Measurements from ENCODE around the gene HMGXB3. TPM values are rescaled to one million over a fixed set of nuclear protein-coding genes. Genes with fewer than 3 reads are reported as not detected.

HMGXB3 gene, protein sequence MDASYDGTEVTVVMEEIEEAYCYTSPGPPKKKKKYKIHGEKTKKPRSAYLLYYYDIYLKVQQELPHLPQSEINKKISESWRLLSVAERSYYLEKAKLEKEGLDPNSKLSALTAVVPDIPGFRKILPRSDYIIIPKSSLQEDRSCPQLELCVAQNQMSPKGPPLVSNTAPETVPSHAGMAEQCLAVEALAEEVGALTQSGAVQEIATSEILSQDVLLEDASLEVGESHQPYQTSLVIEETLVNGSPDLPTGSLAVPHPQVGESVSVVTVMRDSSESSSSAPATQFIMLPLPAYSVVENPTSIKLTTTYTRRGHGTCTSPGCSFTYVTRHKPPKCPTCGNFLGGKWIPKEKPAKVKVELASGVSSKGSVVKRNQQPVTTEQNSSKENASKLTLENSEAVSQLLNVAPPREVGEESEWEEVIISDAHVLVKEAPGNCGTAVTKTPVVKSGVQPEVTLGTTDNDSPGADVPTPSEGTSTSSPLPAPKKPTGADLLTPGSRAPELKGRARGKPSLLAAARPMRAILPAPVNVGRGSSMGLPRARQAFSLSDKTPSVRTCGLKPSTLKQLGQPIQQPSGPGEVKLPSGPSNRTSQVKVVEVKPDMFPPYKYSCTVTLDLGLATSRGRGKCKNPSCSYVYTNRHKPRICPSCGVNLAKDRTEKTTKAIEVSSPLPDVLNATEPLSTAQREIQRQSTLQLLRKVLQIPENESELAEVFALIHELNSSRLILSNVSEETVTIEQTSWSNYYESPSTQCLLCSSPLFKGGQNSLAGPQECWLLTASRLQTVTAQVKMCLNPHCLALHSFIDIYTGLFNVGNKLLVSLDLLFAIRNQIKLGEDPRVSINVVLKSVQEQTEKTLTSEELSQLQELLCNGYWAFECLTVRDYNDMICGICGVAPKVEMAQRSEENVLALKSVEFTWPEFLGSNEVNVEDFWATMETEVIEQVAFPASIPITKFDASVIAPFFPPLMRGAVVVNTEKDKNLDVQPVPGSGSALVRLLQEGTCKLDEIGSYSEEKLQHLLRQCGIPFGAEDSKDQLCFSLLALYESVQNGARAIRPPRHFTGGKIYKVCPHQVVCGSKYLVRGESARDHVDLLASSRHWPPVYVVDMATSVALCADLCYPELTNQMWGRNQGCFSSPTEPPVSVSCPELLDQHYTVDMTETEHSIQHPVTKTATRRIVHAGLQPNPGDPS (N-terminal part only)
- total RNA-seq (10 to 100 TPM; 35.3 to 35.4 TPM), polyA plus RNA-seq (10 to 100 TPM in 1 of 2 donors, 1 to 10 TPM in 1; 8.5 to 14.6 TPM)

DNA sequence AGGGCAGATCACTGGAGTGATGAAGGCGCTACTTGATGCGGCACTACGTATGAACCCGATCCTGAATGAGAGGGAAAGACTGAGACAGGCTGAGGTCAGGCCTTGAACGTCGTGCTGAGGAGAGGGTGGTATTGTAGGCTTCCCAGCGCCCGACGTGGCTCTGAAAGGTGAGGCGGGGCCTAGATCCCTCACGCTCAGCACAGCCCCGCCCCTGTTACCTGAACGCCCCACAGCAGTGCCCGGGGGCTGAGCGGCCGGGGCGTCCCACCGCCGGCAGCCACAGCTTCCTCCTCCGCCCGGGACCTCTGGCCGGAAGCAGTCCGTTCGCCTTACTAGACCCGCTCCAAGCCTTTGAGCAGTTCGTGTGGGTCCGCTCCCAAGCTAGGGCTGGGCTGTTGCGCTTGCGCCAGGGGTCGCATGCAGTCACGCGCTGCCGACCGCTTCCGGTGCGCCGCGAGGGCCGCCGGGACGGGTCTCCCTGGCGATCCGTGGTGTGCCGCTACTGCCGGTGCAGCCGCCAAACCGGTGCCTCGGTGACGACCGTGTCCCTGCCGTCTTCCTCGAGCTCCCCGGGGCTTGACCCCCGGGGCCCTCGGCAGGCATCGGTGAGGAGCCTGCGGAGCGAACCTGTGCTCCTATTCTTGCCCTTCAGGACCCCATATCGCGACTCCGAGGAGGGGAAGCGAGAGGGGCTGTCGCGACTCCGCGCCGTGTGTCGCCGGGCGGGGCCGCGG is at the start of gene HMGXB3, which contains the start of gene TIGD6:
TSS of gene HMGXB3 (plus strand) at position 484 of the 734 bp plus-strand sequence. CDS start 4,114 bp downstream, outside the sequence.
TSS of gene TIGD6 (minus strand) at position 399 of the 734 bp plus-strand sequence. CDS start 4,306 bp downstream, outside the sequence.
- Mint-ChIP-seq H3K36me3 (peaks cover 21 to 27% of the 10 kb centered on the region in 2 donors), H3K4me1 (peaks cover 34 to 50% (median 44%) of the 10 kb centered on the region in 4 donors), H3K4me3 (peak within 1 kb of the TSS; percentile 94 to 99 (median 97)), H3K27ac (peak within 1 kb of the TSS; percentile 81 to 99 (median 97)), H3K9me3 (no peaks in the 10 kb centered on the region), H3K27me3 (no peaks in the 10 kb centered on the region)
- no peaks in the 10 kb centered on the region for H3K27me3 ChIP-seq (ENCODE audit: insufficient read depth, low read length)
- CTCF ChIA-PET (ENCODE audit: partially characterized antibody): interaction anchor here (1.0 to 3.2 kb wide), 5 partner anchors 9 to 166 kb away, joined by 3 to 16 read pairs (median 5); partner anchors contain the start of gene SLC26A2
- H3K27ac ChIP-seq (ENCODE audit: low read depth, low read length): peak within 1 kb of the TSS; percentile 80
- H3K36me3 ChIP-seq (ENCODE audit: insufficient read depth, low read length): peaks cover 9% of the 10 kb centered on the region
- DNase-seq: peak; percentile 75 to 84 (median 79)
- H3K4me3 ChIP-seq (ENCODE audit: low read length in 2 of 2): peak within 1 kb of the TSS; percentile 85 to 86
- POLR2A ChIA-PET (ENCODE audit: partially characterized antibody): interaction anchor here (0.6 to 3.2 kb wide), 16 partner anchors 8 to 1771 kb away, joined by 3 to 35 read pairs (median 3); partner anchors contain the start of genes CSNK1A1, G3BP1, RBM22 and SLC26A2
- H3K9me3 ChIP-seq (ENCODE audit: control insufficient read depth in 1 of 2, low read length in 2 of 2): no peaks in the 10 kb centered on the region
- H3K4me1 ChIP-seq (ENCODE audit: insufficient read depth, low read length): peaks cover 28% of the 10 kb centered on the region
- intact Hi-C loops (cut with micrococcal nuclease): loop anchor here (1.0 to 10.0 kb wide), 4 partner anchors 40 to 646 kb away; partner anchors contain the start of genes CSNK1A1, PCYOX1L, SLC26A2 and TCOF1

DNA sequence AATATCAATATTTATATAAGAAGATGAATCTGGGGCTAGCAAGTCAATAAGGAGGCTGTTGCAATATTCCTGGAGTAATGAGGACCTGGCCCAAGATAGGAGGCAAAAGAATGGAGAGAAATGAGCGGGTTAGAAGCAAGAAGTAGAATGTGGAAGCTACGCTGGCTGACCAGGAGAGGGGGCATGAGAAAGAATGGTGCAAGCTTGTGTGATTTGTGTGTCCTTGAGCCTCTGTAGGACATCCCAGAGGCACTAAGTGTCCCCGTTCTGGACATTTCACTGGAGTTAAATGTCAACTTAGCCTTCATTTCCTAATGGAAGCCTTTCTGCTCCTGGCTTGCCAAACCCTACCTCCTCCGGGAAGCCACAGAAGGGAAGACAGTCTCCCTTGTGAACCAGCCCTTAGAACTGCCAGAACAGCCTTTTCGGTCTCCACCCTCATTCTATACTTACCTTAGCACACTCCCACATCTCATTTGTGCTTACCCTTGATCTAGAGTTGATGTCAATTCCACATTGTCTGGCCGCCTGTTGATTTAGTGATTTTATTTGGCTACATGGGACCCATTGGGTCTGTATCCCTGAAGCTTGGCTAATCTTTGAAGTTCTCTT is 49.3 kb upstream of the HMGXB3 start:
- Histone ChIP-seq H3K36me3 (ENCODE audit: insufficient read depth, low read length) (no peaks in the 10 kb centered on the region), H3K9me3 (ENCODE audit: control insufficient read depth in 1 of 2, low read length in 2 of 2) (no peaks in the 10 kb centered on the region), H3K27ac (ENCODE audit: low read depth, low read length) (no peak overlapping the region), H3K4me1 (ENCODE audit: insufficient read depth, low read length) (no peaks in the 10 kb centered on the region), H3K27me3 (ENCODE audit: insufficient read depth, low read length) (no peaks in the 10 kb centered on the region), H3K4me3 (ENCODE audit: low read length in 2 of 2) (no peak overlapping the region)
- no peaks in the 10 kb centered on the region for H3K4me1 Mint-ChIP-seq
- POLR2A ChIA-PET (ENCODE audit: partially characterized antibody): no interaction called here
- peaks cover 0 to 6% of the 10 kb centered on the region in 2 donors for H3K27me3 Mint-ChIP-seq
- H3K9me3 Mint-ChIP-seq: no peaks in the 10 kb centered on the region
- H3K4me3 Mint-ChIP-seq: no peak overlapping the region
- CTCF ChIA-PET (ENCODE audit: partially characterized antibody): interaction anchor here (2.6 kb wide), 1 partner anchor 8 kb away, joined by 10 read pairs; the partner anchor contains the start of gene SLC26A2
- H3K36me3 Mint-ChIP-seq: no peaks in the 10 kb centered on the region
- no peak overlapping the region for H3K27ac Mint-ChIP-seq
- intact Hi-C loops (cut with micrococcal nuclease): no loop called here
- DNase-seq: no peak

DNA sequence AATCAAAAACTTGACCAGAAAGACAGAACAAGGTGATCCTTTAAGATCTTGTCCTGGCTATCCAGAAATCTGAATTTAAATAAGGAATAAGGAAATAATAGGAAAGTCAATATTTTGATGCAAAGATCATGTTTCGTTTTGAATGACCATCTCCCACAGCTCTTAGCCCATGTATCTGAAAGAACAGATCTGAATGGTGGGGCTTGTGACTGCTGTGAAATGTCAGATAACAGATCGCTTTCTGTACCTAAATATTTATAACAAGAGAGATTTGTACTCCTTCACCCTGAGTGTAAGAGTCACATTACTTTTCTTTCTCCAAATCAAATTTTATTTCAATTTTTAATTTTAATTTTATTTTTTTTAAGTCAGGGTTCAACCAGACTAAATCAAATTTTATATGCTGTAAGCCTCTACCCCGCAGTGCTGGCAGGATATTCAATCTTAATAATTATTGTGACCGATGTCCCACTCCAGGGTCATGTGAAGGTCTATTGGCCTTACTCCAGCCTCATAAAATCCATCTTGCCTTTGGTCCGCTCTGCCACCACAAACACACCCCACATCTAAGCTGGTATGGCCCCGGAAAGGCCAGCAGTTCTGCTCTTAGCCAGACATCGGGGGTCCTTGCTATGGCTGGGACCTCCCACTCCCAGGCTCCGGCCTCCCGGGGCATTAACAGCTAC is 47.0 kb upstream of the HMGXB3 start:
- H3K4me3 ChIP-seq (ENCODE audit: low read length in 2 of 2): no peak overlapping the region
- H3K9me3 ChIP-seq (ENCODE audit: control insufficient read depth in 1 of 2, low read length in 2 of 2): no peaks in the 10 kb centered on the region
- Mint-ChIP-seq H3K9me3 (no peaks in the 10 kb centered on the region), H3K4me3 (no peak overlapping the region), H3K4me1 (no peaks in the 10 kb centered on the region), H3K36me3 (no peaks in the 10 kb centered on the region), H3K27ac (no peak overlapping the region), H3K27me3 (peaks cover 0 to 1% of the 10 kb centered on the region in 2 donors)
- H3K27ac ChIP-seq (ENCODE audit: low read depth, low read length): no peak overlapping the region
- no peak for DNase-seq
- intact Hi-C loops (cut with micrococcal nuclease): no loop called here
- no peaks in the 10 kb centered on the region for H3K4me1 ChIP-seq (ENCODE audit: insufficient read depth, low read length)
- H3K36me3 ChIP-seq (ENCODE audit: insufficient read depth, low read length): no peaks in the 10 kb centered on the region
- ChIA-PET CTCF (ENCODE audit: partially characterized antibody) (no interaction called here), POLR2A (ENCODE audit: partially characterized antibody) (no interaction called here)
- no peaks in the 10 kb centered on the region for H3K27me3 ChIP-seq (ENCODE audit: insufficient read depth, low read length)

GRCh38 chr5:149954798-149955197 is 45.7 kb upstream of the HMGXB3 start:
- Histone ChIP-seq H3K9me3 (ENCODE audit: control insufficient read depth in 1 of 2, low read length in 2 of 2) (no peaks in the 10 kb centered on the region), H3K4me3 (ENCODE audit: low read length in 2 of 2) (no peak overlapping the region), H3K27ac (ENCODE audit: low read depth, low read length) (no peak overlapping the region), H3K36me3 (ENCODE audit: insufficient read depth, low read length) (no peaks in the 10 kb centered on the region), H3K4me1 (ENCODE audit: insufficient read depth, low read length) (peaks cover 8% of the 10 kb centered on the region), H3K27me3 (ENCODE audit: insufficient read depth, low read length) (no peaks in the 10 kb centered on the region)
- H3K4me3 Mint-ChIP-seq: no peak overlapping the region
- DNase-seq: no peak
- ChIA-PET POLR2A (ENCODE audit: partially characterized antibody) (no interaction called here), CTCF (ENCODE audit: partially characterized antibody) (interaction anchor here (1.6 kb wide), 1 partner anchor 12 kb away, joined by 4 read pairs; no protein-coding TSS in a partner anchor)
- no peaks in the 10 kb centered on the region for H3K27me3 Mint-ChIP-seq
- peaks cover 0 to 3% of the 10 kb centered on the region in 2 donors for H3K36me3 Mint-ChIP-seq
- H3K4me1 Mint-ChIP-seq: peaks cover 7 to 9% (median 8%) of the 10 kb centered on the region in 4 donors
- H3K27ac Mint-ChIP-seq: no peak overlapping the region
- intact Hi-C loops (cut with micrococcal nuclease): no loop called here
- H3K9me3 Mint-ChIP-seq: no peaks in the 10 kb centered on the region

DNA sequence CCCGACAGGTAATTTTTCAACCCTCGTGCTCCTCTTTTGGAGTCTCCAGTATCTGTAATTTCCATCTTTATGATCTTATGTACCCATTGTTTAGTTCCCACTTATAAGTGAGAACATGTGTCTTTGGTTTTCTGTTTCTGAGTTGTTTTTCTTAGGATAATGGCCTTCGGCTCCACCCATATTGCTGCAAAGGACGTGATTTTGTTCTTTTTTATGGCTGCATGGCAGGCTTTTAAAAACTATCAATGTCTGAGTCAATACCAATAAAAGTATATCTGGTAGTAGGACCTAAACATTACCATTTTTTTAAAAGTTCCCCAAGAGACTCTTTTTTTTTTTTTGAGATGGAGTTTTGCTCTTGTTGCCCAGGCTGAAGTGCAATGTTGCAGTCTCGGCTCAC is 43.9 kb upstream of the HMGXB3 start:
- Histone ChIP-seq H3K9me3 (ENCODE audit: control insufficient read depth in 1 of 2, low read length in 2 of 2) (no peaks in the 10 kb centered on the region), H3K27me3 (ENCODE audit: insufficient read depth, low read length) (no peaks in the 10 kb centered on the region), H3K36me3 (ENCODE audit: insufficient read depth, low read length) (no peaks in the 10 kb centered on the region), H3K4me3 (ENCODE audit: low read length in 2 of 2) (no peak overlapping the region), H3K4me1 (ENCODE audit: insufficient read depth, low read length) (peaks cover 20% of the 10 kb centered on the region), H3K27ac (ENCODE audit: low read depth, low read length) (no peak overlapping the region)
- ChIA-PET CTCF (ENCODE audit: partially characterized antibody) (interaction anchor here (1.0 to 2.1 kb wide), 2 partner anchors 12 kb away, joined by 3 to 7 read pairs; no protein-coding TSS in a partner anchor), POLR2A (ENCODE audit: partially characterized antibody) (no interaction called here)
- no peak overlapping the region for H3K4me3 Mint-ChIP-seq
- peaks cover 0 to 7% of the 10 kb centered on the region in 2 donors for H3K36me3 Mint-ChIP-seq
- no peaks in the 10 kb centered on the region for H3K27me3 Mint-ChIP-seq
- no peak for DNase-seq
- H3K27ac Mint-ChIP-seq: no peak overlapping the region
- intact Hi-C loops (cut with micrococcal nuclease): no loop called here
- peaks cover 18 to 24% (median 21%) of the 10 kb centered on the region in 4 donors for H3K4me1 Mint-ChIP-seq
- H3K9me3 Mint-ChIP-seq: no peaks in the 10 kb centered on the region

All from CD4-positive, alpha-beta memory T cell (primary cell).